DOHH2 (cell line): Measurements from ENCODE around the gene WNT3A.

ENCODE experiments used
- CTCF ChIP-seq: fragments of 200-600 bp; sonication (generic); IDR thresholded peaks from one replicate; pipeline ENCODE4 v1.5.1; 2014; ENCODE audit warnings: antibody characterized with exemption, mild to moderate bottlenecking, low read depth, low read length; ENCODE audit not compliant: poor library complexity, severe bottlenecking
- EZH2phosphoT487 ChIP-seq: fragments of 200-600 bp; sonication (generic); IDR thresholded peaks from 2 replicates; pipeline ENCODE4 v1.6.1; 2017; ENCODE audit warnings: borderline replicate concordance, mild to moderate bottlenecking, antibody characterized with exemption, low read length, moderate library complexity, mixed read lengths

- TF ChIP-seq CTCF, result no peak
- no peak for TF ChIP-seq EZH2phosphoT487
Measured at GRCh38 chr1:228079013-228079412, 72.2 kb downstream of the WNT3A start.
